Stimulated activated CD8-positive, alpha-beta memory T cell treated with anti-CD3 and anti-CD28 coated beads, Interleukin-15, amount 100 ng/mL, for 4 hours (primary cell): ENCODE measurements around the gene TLE4.
"Not testable (repeated sequence)": the region's sequence is repeated elsewhere in the genome, so short reads cannot be mapped to it uniquely, and the experiment has no call there.

Source experiments
- DNase-seq, 2 donors: peaks; one replicate each; pipeline ENCODE4 v3.0.0-alpha.2; 2020; ENCODE audit warnings: low read depth in 2 of 2

The TLE4 gene

DNA sequence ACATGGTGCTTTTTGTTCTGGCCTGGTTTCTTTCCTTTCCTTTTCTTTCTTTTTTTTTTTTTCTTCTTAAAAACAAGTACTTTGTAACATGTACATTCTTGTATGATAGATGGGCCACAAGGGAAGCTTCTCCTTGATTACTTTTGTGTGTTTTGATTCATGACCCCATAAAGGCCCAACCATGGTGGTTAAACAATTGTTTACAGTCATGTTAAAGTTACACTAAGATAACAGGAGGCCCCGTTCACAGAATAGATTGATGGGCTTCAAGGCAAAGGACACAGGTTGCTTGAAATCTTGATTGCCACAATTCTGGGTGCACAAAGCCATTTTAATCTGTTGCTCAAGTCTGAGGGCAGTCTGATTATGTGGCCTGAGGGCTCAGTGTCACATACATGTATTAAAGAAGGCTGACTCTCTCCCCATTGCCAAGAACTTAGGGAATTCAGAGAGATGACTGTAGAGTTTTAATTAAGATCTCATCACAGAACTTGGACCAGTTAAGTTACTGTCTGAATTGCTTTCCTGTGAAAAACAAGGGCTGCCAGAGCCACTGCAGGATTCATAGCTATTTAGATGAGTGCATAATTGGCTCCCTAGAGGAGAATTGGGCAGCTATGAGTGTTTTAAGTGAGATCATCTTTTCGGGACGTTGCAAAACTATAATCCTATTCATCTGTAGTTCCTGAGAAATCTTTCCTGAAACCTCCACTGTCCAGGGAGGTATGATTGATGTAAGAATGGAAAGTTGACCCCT is 163.4 kb downstream of the TLE4 start:
- DNase-seq = no peak

DNA sequence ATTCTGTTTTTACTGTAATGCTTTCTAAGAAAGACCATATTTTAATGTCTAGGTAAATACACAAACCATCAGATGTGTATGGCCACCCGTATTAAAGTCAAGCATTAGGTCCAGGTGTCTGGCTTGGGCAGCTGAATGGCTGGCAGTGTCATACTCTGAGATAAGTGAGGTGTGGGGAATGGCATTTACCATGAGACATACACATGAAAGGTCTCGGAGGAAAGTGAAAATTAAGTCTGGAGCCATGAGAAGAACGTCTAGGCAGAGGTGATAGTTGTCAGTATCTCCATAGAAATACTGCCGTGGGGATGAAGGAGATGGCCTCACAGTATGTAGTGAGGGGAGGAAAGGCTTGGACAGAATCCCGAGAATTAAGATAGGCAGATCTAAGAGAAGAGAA is 164.3 kb downstream of the TLE4 start:
- no peak for DNase-seq

DNA sequence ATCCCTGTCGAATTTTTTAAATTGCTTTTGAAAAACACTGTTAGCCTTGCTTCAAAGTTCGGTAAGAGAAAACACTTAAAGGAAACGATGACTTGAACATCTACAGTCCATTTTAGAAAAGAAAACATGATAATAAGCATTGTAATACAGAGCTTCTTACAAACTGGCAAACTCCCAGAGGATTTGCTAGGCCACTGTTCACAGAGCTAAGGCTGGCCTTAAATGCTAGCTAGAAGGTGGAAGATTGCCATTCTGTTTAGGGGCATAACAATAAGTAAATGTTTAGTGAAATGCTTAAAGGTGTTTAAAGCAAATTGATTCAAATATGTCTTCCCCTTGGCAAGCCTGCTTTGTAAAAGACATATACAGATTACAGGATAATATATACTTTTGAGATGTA is 169.6 kb downstream of the TLE4 start:
- no peak for DNase-seq

DNA sequence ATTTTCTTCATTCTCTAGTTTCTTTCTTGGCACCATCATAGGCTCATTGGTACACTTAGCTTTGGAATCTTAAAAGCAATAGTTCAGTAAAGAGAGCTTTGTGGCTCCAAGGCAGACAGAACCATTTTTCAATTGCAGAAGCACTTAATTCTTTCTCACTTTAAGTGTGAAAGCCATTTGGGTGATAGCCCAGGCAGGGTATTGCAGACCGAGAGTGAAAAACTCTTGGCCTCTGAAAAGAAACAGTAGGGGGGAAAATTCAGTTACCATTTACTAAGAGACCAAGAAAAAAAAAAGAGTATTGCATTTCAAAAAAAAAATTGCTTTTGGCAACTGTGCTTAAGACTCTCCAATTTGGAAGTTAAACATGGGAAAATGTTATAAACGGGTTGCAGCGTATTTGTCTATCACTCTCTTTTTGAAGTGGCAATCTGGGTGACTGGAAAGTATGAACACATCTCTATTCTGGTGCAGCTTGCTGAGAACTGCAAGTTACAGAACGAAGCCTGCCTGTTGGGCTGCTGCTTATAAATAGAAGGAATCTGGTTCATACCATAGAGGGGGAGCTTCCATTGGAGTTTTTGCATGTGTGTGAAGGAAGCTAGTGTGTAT is 170.5 kb downstream of the TLE4 start:
- no peak for DNase-seq

DNA sequence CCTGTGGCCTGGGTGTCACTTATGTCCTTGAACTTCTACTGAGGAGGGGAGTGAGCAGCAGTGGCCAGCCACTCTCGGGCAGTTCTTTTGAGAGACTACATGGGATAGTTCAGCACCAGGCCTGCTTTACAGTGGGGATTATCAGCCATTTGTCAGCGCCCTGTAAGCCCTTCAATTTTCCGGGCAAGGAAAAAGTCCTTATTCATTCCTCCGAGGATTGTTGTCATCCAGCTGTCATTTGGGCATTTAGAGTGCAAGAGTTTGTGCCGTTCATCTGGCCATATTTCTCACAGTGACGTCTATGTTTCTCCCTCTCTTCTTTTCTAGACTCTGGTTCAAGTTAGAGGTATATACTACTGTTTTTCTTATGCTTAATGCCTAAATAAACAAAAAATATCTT is 172.8 kb downstream of the TLE4 start:
- no peak for DNase-seq

DNA sequence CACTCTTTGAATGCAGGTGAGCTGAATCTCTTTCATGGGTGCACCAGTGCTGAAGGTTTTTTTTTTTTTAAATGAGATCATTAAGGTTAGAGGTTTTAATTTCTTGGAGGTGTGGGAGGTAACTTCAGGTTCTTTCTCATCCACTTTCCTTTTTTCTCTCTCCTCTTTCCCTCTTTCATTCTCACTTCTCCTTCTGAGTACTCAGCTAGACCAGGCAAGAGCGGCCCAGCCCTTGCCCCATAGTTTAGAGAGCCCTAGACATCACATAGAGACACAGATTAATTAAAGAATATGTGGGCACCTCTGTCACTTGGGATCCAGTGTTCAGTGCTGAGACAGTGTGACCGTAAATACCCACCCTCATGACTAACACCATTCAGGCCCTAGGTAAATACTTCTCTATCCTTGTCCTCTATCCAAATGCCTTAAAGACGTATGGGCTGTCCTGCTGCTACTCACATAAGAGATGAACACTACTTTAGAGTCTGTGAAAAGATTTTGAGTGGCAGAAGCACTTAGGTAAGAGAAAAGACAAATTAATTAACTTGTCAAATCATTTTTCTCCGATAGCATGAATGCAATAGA is 174.1 kb downstream of the TLE4 start:
- no peak for DNase-seq

DNA sequence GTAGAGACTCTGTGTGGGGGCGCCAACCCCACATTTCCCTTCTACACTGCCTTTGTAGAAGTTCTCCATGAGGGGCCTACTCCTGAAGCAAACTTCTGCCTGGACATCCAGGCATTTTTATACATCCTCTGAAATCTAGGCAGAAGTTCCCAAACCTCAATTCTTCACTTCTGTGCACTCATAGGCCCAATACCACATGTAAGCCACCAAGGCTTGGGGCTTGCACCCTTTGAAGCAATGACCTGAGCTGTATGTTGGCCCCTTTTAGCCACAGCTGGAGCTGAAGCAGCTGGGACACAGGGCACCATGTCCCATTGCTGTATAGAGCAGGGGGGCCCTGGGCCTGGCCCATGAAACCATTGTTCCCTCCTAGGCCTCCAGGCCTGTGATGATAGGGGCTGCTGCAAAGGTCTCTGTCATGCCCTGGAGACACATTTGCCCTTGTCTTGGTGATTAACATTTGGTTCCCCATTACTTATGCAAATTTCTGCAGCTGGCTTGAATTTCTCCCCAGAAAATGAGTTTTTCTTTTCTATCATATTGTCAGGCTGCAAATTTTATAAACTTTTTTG is 180.2 kb downstream of the TLE4 start:
- not testable (repeated sequence) for DNase-seq

DNA sequence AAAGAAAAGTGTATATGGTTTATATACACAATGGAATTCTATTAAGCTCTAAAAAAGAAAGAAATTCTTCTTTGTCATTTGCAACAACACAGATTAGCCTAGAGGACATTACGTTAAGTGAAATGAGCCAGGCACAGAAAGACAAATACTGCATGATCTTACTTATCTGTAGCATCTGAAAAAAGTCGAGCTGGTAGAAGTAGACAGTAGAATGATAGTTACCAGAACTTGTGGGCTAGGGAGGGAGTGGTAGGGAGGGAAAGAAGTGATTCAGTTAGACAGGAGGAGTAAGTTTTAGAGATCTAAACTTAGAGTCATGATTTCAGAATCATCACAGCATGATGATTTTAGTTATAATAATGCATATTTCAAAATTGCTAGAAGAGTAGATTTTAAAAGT is 184.6 kb downstream of the TLE4 start:
- no peak for DNase-seq

DNA sequence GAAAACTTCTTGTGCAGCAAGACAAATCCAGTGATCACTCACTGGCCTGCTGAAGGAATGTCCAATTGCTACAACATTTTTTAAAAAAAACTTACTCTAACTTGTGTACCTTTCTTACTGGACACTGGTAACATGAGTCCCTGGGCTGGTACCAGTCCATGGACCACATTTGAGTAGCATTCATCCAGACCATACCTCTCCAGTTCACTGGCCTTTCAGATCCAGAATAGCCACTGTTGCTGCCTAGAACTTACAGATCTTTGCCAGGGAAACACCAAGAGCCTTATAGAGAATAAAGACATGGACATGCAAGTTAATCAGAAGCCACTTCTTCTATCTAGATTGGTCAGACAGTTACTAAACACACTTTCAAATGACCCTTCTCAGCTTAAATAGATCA is 185.3 kb downstream of the TLE4 start:
- no peak for DNase-seq

DNA sequence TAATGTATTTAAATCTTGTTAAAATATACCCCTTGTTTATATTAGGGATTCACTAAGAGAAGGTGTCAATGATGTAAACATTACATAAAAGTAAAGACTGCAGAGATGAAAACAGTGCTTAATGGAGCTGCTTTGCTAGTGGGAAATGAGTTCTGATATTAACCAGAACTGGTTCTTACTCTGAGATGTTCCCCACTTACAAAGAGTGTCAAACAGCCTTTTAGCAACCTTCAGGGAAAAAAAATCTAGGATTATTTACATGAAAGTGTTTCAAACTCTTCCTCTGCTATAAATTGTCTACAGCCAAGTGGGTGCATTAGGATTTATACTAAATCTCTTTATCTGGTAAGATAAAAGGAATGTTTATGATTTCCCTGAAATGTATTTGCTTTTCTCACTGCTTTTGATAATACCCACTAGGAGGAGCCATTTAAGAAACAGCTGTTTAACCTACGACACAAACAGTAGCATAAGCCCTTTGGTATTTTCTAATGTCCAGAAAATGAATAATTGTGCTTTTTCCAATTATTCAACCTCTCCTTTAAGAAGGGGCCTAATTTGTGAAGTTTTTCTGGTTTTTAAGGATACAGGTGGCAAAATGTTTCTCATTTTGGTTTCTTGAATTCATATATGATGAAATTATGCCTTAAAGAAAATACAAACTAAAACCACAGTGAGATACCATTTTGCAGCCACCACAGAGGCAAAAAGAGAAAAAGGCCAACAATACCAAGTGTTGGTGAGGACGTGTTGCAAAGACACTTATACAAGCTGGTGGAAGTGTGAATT is 186.3 kb downstream of the TLE4 start:
- no peak for DNase-seq

DNA sequence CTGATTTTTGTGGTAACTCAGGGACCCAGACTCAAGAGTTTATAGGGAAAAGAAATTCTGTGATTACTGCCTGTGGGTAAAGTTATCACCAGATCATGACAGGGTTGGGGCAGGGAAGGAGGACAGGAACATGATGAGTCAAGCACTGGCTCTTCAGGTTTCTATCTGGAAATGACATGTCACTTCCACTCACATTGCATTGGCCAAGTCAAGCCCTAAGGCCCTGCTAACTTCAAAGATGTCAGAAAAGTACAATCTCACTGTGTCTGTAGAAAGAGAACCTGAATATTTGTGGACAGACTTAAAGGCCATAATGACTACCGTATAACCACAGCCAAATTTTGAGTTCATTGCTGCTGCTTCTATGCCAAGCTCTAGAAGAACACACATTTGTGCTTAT is 187.7 kb downstream of the TLE4 start:
- DNase-seq = no peak

DNA sequence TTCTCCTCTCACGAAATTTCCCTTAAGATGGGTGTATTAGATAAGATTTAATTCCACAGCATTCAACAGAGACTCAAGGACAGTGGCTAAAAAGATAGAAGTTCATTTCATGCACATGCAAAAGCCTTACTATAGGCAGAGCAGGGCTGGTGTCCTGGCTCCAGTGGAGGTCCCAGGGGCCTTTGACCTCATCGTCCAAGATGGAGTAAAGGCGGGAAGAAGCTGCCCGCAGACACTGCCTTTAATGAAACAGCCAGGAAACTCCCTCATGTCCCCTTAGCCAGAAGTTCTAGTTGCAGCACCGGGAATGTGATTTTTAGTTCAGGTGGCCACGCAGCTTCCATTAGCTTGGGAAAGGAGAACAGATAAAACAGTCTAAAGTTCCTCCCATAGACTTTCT is 190.3 kb downstream of the TLE4 start:
- DNase-seq = no peak

DNA sequence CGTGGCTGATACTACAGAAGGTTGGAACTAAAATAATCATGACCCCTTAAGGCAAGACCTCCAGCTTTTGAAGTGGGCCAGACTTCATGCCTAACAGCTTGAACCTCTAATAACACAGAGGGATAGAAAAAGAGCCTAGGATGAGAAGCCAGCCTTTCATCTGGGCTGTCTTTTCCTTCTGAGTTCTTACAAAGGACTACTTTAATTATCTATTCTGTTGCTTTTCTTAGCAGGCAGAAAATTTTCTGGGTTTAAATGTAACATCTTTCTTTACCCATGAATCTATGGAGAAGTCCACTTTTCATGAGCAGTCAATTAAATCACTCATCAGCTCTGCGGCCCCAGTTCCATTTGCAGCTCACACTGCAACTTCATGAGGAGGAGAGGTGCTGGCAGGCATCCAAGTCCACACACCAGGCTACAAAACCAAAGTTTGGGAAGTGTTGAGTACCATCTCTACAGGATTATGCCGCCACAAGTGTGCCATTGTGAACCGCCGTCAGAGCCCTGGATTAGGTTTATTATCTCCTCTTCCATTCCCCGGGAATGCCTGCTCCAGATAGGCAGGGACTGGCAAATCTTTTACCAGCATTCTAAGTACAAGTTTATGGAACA is 192.0 kb downstream of the TLE4 start:
- no peak for DNase-seq

DNA sequence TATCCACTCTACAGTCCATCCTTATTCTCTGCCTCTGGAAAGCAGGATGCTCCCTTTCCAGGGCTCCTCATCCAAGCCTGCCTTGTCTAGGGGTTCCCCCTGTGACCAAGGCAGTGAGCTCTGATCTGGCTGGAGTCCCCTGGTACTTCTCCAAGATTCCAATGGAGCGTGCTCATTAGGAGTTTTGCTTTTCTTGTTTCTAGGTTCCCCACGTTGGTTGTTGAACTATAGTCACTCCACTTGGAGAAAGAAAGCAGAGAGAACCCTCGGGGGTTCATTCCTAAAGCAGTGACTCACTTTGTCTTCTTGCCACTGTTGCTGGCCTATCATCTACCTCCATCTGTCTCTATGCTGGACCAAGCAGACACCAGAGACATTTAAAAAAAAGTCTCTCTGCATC is 192.6 kb downstream of the TLE4 start:
- no peak for DNase-seq

DNA sequence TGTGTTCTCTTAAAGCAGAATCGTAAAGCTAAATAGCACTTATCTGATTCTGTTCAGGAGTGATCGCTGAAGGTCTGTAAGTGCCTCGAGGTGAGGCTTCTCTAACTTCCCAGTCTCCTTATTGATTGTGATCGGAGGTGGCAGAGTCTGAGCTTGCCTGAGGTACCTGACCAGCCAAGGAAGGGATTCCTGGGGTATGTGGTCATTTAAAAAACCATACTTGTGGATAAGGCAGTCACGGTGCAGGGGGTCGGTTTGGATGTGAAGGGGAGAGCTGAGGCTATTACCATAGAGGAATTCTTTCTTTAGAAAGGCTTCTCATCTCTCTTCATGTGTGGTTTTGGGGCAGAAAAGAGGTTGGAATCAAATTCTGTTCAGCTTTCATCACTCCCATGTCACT is 193.7 kb downstream of the TLE4 start:
- DNase-seq = no peak

DNA sequence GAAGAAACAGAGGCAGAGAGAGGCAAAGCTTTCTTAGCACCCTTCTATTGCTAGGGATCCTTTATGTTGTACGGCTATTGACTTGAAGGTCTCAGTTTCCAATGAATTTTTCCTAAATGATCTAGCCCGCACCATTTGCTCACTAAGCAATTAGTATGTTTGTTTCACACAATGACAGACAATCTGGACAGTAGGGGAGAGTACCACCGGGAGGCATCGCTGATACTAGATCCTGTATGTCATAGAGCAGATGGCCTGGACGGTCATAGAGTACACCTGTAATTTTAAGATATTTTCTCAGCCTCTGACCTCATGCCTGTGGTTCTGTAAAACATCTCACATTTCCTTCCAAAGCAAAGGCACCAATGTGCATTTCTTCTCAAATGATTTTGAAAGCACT is 194.3 kb downstream of the TLE4 start:
- DNase-seq = no peak

DNA sequence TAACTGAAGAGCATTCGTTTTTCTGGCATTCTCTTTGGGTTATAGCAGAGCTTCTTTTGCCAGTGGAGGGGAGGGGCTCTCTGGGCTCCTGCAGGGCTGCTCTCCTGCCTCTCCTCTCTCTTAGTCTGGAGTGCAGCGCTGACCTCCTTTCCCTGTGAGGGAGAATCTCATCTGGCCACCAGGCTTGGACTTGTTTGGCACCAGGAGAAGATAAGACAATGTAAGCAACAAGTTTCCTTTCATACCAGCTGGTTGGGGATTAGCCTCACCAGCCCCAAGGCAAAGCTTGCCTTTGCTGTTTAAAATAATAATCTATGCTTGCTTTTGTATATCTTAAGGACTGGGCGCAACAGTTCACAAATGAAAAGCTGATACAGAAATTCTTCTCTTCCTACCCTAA is 196.4 kb downstream of the TLE4 start:
- DNase-seq = no peak

DNA sequence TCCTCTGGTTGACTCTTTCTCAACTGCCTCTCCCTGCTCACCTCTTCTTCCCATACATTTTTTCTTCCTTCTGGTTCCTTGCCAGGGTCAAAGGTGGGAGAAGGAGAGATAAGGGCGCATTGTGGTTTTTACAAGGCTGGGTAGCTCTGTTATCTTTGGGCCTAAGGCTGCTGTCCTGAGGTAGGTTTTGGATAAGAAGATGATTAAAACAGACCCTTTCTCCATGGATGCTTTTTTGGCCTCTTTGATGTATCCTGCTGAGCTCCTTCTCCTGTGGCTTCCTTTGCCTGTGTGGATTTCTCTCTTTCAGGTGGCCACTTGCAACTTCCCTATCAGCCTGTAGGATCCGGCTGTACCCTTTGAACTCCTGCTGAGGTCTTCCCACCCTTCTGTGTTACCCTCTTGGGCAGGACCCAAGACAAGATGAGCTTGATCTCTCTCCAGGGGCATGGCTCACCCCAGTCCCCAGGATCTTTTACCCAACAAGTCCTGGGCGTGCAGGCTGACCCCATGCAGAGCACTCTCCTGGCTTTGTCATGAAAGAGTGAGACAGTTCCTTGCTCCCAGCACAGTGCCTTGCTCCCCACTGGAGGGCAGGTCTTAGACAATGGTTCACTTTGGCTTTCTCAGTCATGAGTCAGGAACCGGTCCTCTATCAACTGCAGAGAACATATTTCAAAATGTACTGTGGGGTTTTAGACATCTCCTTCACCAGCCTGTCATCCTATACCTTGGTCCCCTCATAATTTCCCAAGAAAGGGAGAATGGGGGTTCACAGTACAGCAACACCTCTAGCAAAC is 197.9 kb downstream of the TLE4 start:
- DNase-seq = no peak

DNA sequence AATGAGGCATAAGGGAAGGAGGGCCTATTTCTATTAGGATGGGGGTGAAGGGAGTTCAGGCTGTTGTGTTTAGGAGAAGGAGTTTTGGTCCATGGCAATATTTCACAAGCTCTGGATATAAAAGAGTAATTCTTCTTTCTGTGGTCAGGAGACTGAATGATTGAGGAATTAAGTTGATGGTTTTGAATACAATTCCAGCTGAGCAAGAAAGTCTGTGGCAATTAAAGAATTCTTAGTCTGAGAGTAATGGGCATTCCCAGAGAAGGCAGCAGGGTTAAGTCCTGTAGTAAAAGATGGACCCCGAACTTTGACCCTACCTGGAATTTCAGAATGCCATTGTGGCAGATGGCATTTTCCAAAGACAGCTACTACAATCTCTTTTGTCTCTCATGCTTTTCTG is 202.6 kb downstream of the TLE4 start:
- no peak for DNase-seq
